Karpas-422 (cell line): ENCODE results near the gene MAPKAPK2. TPM values are rescaled to one million over a fixed set of nuclear protein-coding genes. Genes with fewer than 3 reads are reported as not detected.

Experiments used
- DNase-seq: peaks from one replicate; pipeline ENCODE4 v3.0.0-alpha.2; 2015
- H2AFZ ChIP-seq: fragments of 200-600 bp; sonication (generic); 2 replicates; pipeline ENCODE4 v1.6.1; 2014; ENCODE audit warnings: antibody characterized with exemption, low read length, mixed read lengths
- H3K27ac ChIP-seq: fragments of 200-600 bp; sonication (generic); 2 replicates; pipeline ENCODE4 v1.5.1; 2014; ENCODE audit warnings: mild to moderate bottlenecking, low read length, moderate library complexity
- H3K27me3 ChIP-seq: fragments of 200-600 bp; sonication (generic); 2 replicates; pipeline ENCODE4 v1.6.1; 2014; ENCODE audit warnings: low read length, mixed read lengths
- H3K36me3 ChIP-seq: fragments of 200-600 bp; sonication (generic); 2 replicates; pipeline ENCODE4 v1.6.1; 2014; ENCODE audit warnings: low read length, mixed read lengths; ENCODE audit not compliant: insufficient read depth
- H3K4me1 ChIP-seq: fragments of 200-600 bp; sonication (generic); 2 replicates; pipeline ENCODE4 v1.6.1; 2014; ENCODE audit warnings: mild to moderate bottlenecking, low read length, mixed read lengths
- H3K4me2 ChIP-seq: fragments of 200-600 bp; sonication (generic); 2 replicates; pipeline ENCODE4 v1.6.1; 2014; ENCODE audit warnings: low read length, low read depth, mild to moderate bottlenecking; ENCODE audit not compliant: poor library complexity, severe bottlenecking
- H3K4me3 ChIP-seq: fragments of 200-600 bp; sonication (generic); 2 replicates; pipeline ENCODE4 v1.5.1; 2014; ENCODE audit warnings: mild to moderate bottlenecking, antibody characterized with exemption, low read length, mixed read lengths
- H3K79me2 ChIP-seq: fragments of 200-600 bp; sonication (generic); 2 replicates; pipeline ENCODE4 v1.6.1; 2014; ENCODE audit warnings: mild to moderate bottlenecking, low read length, mixed read lengths
- H3K9ac ChIP-seq: fragments of 200-600 bp; sonication (generic); 2 replicates; pipeline ENCODE4 v1.6.0; 2014; ENCODE audit warnings: low read length
- H3K9me2 ChIP-seq: fragments of 200-600 bp; sonication (generic), shearing (Covaris generic); replicated peaks from 2 replicates; pipeline ENCODE4 v1.6.0; 2014; ENCODE audit warnings: mild to moderate bottlenecking, low read length, moderate library complexity; ENCODE audit not compliant: insufficient read depth
- H3K9me3 ChIP-seq: fragments of 300-700, 200-600 bp; sonication (generic); 2 replicates; pipeline ENCODE4 v1.6.1; 2014; ENCODE audit warnings: low read length, mixed read lengths
- H4K20me1 ChIP-seq: fragments of 200-600 bp; sonication (generic); 2 replicates; pipeline ENCODE4 v1.6.1; 2014; ENCODE audit warnings: mild to moderate bottlenecking, antibody characterized with exemption, low read length, low read depth; ENCODE audit not compliant: insufficient read depth
- total RNA-seq: library from RNA; depleted of rRNA; stranded (reverse); fragments of >200 nt; shearing (Covaris generic); gene quantifications from 2 replicates; pipeline ENCODE4 v1.2.3, GENCODE V29; 2014; ENCODE audit warnings: low replicate concordance

Gene MAPKAPK2
- total RNA-seq, 1 experiment from 2014 or later: 19.8 TPM

GRCh38 chr1:206745301-206745700 is 60.6 kb downstream of the MAPKAPK2 start:
- H3K4me3 ChIP-seq: no peak overlapping the region

GRCh38 chr1:206748348-206749030 is 63.8 kb downstream of the MAPKAPK2 start:
- Histone ChIP-seq H3K9ac (no peak overlapping the region), H3K36me3 (no peaks in the 10 kb centered on the region)

More at GRCh38 chr1:206745301-206745700, 60.6 kb downstream of the MAPKAPK2 start:
- Histone ChIP-seq H3K27ac (no peak overlapping the region), H3K4me1 (peaks cover 19% of the 10 kb centered on the region), H3K9ac (no peak overlapping the region), H3K4me2 (no peak overlapping the region), H2AFZ (no peak overlapping the region), H3K36me3 (no peaks in the 10 kb centered on the region), H3K9me2 (no peaks in the 10 kb centered on the region), H3K9me3 (no peaks in the 10 kb centered on the region), H3K79me2 (no peaks in the 10 kb centered on the region), H3K27me3 (no peaks in the 10 kb centered on the region), H4K20me1 (no peaks in the 10 kb centered on the region)
- DNase-seq: no peak

GRCh38 chr1:206751891-206752290 is 67.2 kb downstream of the MAPKAPK2 start:
- Histone ChIP-seq H3K36me3 (no peaks in the 10 kb centered on the region), H4K20me1 (no peaks in the 10 kb centered on the region), H3K27me3 (no peaks in the 10 kb centered on the region), H2AFZ (no peak overlapping the region), H3K4me2 (no peak overlapping the region), H3K4me3 (no peak overlapping the region), H3K27ac (no peak overlapping the region), H3K9ac (no peak overlapping the region), H3K79me2 (no peaks in the 10 kb centered on the region), H3K9me2 (no peaks in the 10 kb centered on the region), H3K9me3 (no peaks in the 10 kb centered on the region), H3K4me1 (no peaks in the 10 kb centered on the region)
- no peak for DNase-seq

More at GRCh38 chr1:206748348-206749030, 63.8 kb downstream of the MAPKAPK2 start:
- no peak overlapping the region for H3K4me2 ChIP-seq
- no peaks in the 10 kb centered on the region for H3K27me3 ChIP-seq
- no peaks in the 10 kb centered on the region for H3K4me1 ChIP-seq
- H3K9me2 ChIP-seq: no peaks in the 10 kb centered on the region
- no peaks in the 10 kb centered on the region for H3K79me2 ChIP-seq
- no peaks in the 10 kb centered on the region for H4K20me1 ChIP-seq
- H3K27ac ChIP-seq: no peak overlapping the region
- no peak overlapping the region for H2AFZ ChIP-seq
- no peaks in the 10 kb centered on the region for H3K9me3 ChIP-seq
- H3K4me3 ChIP-seq: no peak overlapping the region
- no peak for DNase-seq

- no peak for DNase-seq
- H4K20me1 ChIP-seq: no peaks in the 10 kb centered on the region
- H2AFZ ChIP-seq: no peak overlapping the region
- H3K4me1 ChIP-seq: no peaks in the 10 kb centered on the region
- no peak overlapping the region for H3K4me2 ChIP-seq
- H3K27me3 ChIP-seq: no peaks in the 10 kb centered on the region
- H3K4me3 ChIP-seq: no peak overlapping the region
- H3K27ac ChIP-seq: no peak overlapping the region
- H3K36me3 ChIP-seq: no peaks in the 10 kb centered on the region
- no peak overlapping the region for H3K9ac ChIP-seq
- H3K9me3 ChIP-seq: no peaks in the 10 kb centered on the region
- H3K9me2 ChIP-seq: no peaks in the 10 kb centered on the region
- no peaks in the 10 kb centered on the region for H3K79me2 ChIP-seq
Observed at GRCh38 chr1:206752481-206752880, 67.8 kb downstream of the MAPKAPK2 start.

- no peak overlapping the region for H3K9ac ChIP-seq
- no peak for DNase-seq
- H3K9me3 ChIP-seq: no peaks in the 10 kb centered on the region
- no peak overlapping the region for H2AFZ ChIP-seq
- no peaks in the 10 kb centered on the region for H3K36me3 ChIP-seq
- no peak overlapping the region for H3K4me3 ChIP-seq
- H3K9me2 ChIP-seq: no peaks in the 10 kb centered on the region
- H3K4me2 ChIP-seq: no peak overlapping the region
- H3K27ac ChIP-seq: no peak overlapping the region
- H4K20me1 ChIP-seq: no peaks in the 10 kb centered on the region
- H3K4me1 ChIP-seq: no peaks in the 10 kb centered on the region
- H3K79me2 ChIP-seq: no peaks in the 10 kb centered on the region
- H3K27me3 ChIP-seq: no peaks in the 10 kb centered on the region
Observed at GRCh38 chr1:206753141-206753540, 68.4 kb downstream of the MAPKAPK2 start.

GRCh38 chr1:206754011-206754410 is 69.3 kb downstream of the MAPKAPK2 start:
- Histone ChIP-seq H4K20me1 (no peaks in the 10 kb centered on the region), H2AFZ (no peak overlapping the region)

GRCh38 chr1:206757524-206758266 is 73.0 kb downstream of the MAPKAPK2 start:
- Histone ChIP-seq H3K9me3 (no peaks in the 10 kb centered on the region), H3K27me3 (no peaks in the 10 kb centered on the region), H3K79me2 (no peaks in the 10 kb centered on the region), H3K4me1 (no peaks in the 10 kb centered on the region), H3K36me3 (no peaks in the 10 kb centered on the region), H3K9me2 (no peaks in the 10 kb centered on the region), H3K9ac (no peak overlapping the region), H3K27ac (no peak overlapping the region), H3K4me2 (no peak overlapping the region), H2AFZ (no peak overlapping the region), H3K4me3 (no peak overlapping the region), H4K20me1 (no peaks in the 10 kb centered on the region)
- DNase-seq: no peak

More at GRCh38 chr1:206754011-206754410, 69.3 kb downstream of the MAPKAPK2 start:
- Histone ChIP-seq H3K4me3 (no peak overlapping the region), H3K27me3 (no peaks in the 10 kb centered on the region), H3K79me2 (no peaks in the 10 kb centered on the region), H3K4me2 (no peak overlapping the region), H3K9me3 (no peaks in the 10 kb centered on the region), H3K36me3 (no peaks in the 10 kb centered on the region), H3K4me1 (no peaks in the 10 kb centered on the region), H3K9me2 (no peaks in the 10 kb centered on the region), H3K27ac (no peak overlapping the region), H3K9ac (no peak overlapping the region)
- no peak for DNase-seq

- DNase-seq: no peak
- Histone ChIP-seq H2AFZ (no peak overlapping the region), H3K36me3 (no peaks in the 10 kb centered on the region), H3K9ac (no peak overlapping the region), H3K27ac (no peak overlapping the region), H3K79me2 (no peaks in the 10 kb centered on the region), H4K20me1 (no peaks in the 10 kb centered on the region), H3K4me3 (no peak overlapping the region), H3K27me3 (no peaks in the 10 kb centered on the region), H3K4me2 (no peak overlapping the region), H3K9me3 (no peaks in the 10 kb centered on the region), H3K4me1 (no peaks in the 10 kb centered on the region), H3K9me2 (no peaks in the 10 kb centered on the region)
Observed at GRCh38 chr1:206760590-206760989, 75.9 kb downstream of the MAPKAPK2 start.
